Right lobe of liver (tissue), 6 donors: Measurements from ENCODE around the gene GABRB2. TPM values are rescaled to one million over a fixed set of nuclear protein-coding genes. Genes with fewer than 3 reads are reported as not detected.

Experiments
- ATAC-seq, 4 donors: fragments of 200-7000 bp; cut with Tn5 transposase; one replicate each; pipeline ENCODE4 v1.9.1; 2020; ENCODE audit warnings: mild to moderate bottlenecking in 4 of 4, moderate library complexity in 4 of 4
- DNase-seq, 3 donors: peaks; one replicate each; pipeline ENCODE4 v3.0.0-alpha.2; 2020
- H3K27ac ChIP-seq, 3 donors: fragments of 200-600 bp; one replicate each; pipeline ENCODE4 v1.8.0; 2022
- H3K27me3 ChIP-seq, 2 donors: fragments of 200-600 bp; one replicate each; pipeline ENCODE4 v1.8.0; 2022
- H3K36me3 ChIP-seq, 4 donors: fragments of 200-600 bp; sonication (generic) in 1 of 4; one replicate each; pipeline versions ENCODE4 v1.5.1 to v1.8.0; 2017 to 2022; ENCODE audit warnings: control low read depth in 1 of 4
- H3K4me1 ChIP-seq, 4 donors: fragments of 200-600 bp; sonication (generic) in 1 of 4; one replicate each; pipeline versions ENCODE4 v1.5.1 to v1.8.0; 2017 to 2022; ENCODE audit warnings: control low read depth in 1 of 4
- H3K4me3 ChIP-seq, 3 donors: fragments of 200-600 bp; one replicate each; pipeline ENCODE4 v1.8.0; 2022
- H3K9me3 ChIP-seq, 4 donors: fragments of 200-600 bp; sonication (generic) in 1 of 4; one replicate each; pipeline versions ENCODE4 v1.5.1 to v1.8.0; 2017 to 2022; ENCODE audit warnings: control low read depth in 1 of 4
- POLR2A ChIP-seq: fragments of 450-650 bp; IDR thresholded peaks from one replicate; pipeline ENCODE4 v1.6.1; 2017; ENCODE audit warnings: antibody characterized with exemption, mild to moderate bottlenecking
- WGBS: methylation state at CpG from one replicate; pipeline ENCODE4 v1.1.6; 2018; ENCODE audit warnings: low coverage, low lambda C conversion rate; ENCODE audit not compliant: insufficient coverage; ENCODE audit errors: missing lambda C conversion rate; 5-methylcytosine and 5-hydroxymethylcytosine counted together
- intact Hi-C, 2 donors: fragments of 100-400 bp; cut with DNase I; formaldehyde crosslinking; loops; one replicate each; pipeline versions ENCODE4 v1.11.2 to v1.14.1; 2022
- total RNA-seq, 6 experiments: library from RNA; depleted of rRNA in 2 of 6; stranded (reverse); fragments of >200 nt in 2 of 6; fragmentation: NEBNext Ultra II Directional in 3 of 6; extraction: Animal tissue kit (Norgen Biotek cat#: 25700) in 3 of 6; gene quantifications; one replicate each; pipeline versions ENCODE4 v1.1.0 to v1.2.4, GENCODE V29; 2016 to 2023
- TF ChIP-seq, protein P1 (sequence below), 4 donors: fragments of 200-600 bp in 3 of 4; fragments of 450-650 bp in 1 of 4; IDR thresholded peaks; one replicate each; pipeline versions ENCODE4 v1.5.1 to v1.8.0; 2016 to 2022; ENCODE audit warnings: antibody characterized with exemption in 4 of 4, mild to moderate bottlenecking in 2 of 4
- donor health status: DM: no; HTN: yes; CAD: no.
- donor health status: DM: no; HTN: no; CAD: no.
- donor health status: DM: no; HTN: no; CAD: no.
- donor health status: DM: no; HTN: yes; CAD: no.
- donor health status: DM: no; HTN: yes; CAD: no.

Gene GABRB2
- total RNA-seq, 6 experiments from 2014 or later = not detected

DNA sequence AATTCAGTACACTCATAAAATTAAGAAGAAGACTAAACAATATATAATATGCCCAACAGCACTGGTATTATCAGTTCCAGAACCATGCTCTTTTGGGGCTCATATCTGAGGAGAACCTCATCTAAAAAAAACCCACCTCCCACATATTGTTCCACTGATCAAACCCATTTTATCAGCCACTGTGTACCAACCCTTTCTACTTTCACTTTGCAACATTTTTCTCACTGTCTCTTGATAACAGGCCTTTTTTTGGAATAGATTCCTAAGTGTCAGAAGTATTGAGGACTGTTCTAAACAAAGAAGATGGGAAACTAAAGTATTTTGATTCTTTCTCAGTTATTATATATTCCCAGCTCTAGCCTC lies 173.2 kb downstream of the GABRB2 start:
- Histone ChIP-seq H3K9me3 (no peaks in the 10 kb centered on the region), H3K4me3 (no peak overlapping the region), H3K27me3 (no peaks in the 10 kb centered on the region), H3K36me3 (no peaks in the 10 kb centered on the region), H3K4me1 (no peaks in the 10 kb centered on the region), H3K27ac (no peak overlapping the region)
- no peak for TF ChIP-seq POLR2A
- TF ChIP-seq, protein P1, sequence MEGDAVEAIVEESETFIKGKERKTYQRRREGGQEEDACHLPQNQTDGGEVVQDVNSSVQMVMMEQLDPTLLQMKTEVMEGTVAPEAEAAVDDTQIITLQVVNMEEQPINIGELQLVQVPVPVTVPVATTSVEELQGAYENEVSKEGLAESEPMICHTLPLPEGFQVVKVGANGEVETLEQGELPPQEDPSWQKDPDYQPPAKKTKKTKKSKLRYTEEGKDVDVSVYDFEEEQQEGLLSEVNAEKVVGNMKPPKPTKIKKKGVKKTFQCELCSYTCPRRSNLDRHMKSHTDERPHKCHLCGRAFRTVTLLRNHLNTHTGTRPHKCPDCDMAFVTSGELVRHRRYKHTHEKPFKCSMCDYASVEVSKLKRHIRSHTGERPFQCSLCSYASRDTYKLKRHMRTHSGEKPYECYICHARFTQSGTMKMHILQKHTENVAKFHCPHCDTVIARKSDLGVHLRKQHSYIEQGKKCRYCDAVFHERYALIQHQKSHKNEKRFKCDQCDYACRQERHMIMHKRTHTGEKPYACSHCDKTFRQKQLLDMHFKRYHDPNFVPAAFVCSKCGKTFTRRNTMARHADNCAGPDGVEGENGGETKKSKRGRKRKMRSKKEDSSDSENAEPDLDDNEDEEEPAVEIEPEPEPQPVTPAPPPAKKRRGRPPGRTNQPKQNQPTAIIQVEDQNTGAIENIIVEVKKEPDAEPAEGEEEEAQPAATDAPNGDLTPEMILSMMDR (IDR thresholded peaks at IDR 0.05) = no peak
- ATAC-seq (no peak), DNase-seq (no peak)
- intact Hi-C loops = no loop called here

GRCh38 chr5:161372682-161373344 lies 173.7 kb downstream of the GABRB2 start:
- H3K27ac ChIP-seq = no peak overlapping the region
- ATAC-seq (no peak), DNase-seq (no peak)
- no peaks in the 10 kb centered on the region for H3K9me3 ChIP-seq
- no peaks in the 10 kb centered on the region for H3K36me3 ChIP-seq
- no peaks in the 10 kb centered on the region for H3K4me1 ChIP-seq
- TF ChIP-seq POLR2A = no peak
- no peak overlapping the region for H3K4me3 ChIP-seq
- intact Hi-C loops = no loop called here
- no peaks in the 10 kb centered on the region for H3K27me3 ChIP-seq
- 28% methylated on average over 2 of the region's 2 CpGs for WGBS

- ATAC-seq (no peak), DNase-seq (no peak)
- 14% methylated on average over 3 of the region's 3 CpGs for WGBS
- Histone ChIP-seq H3K27me3 (no peaks in the 10 kb centered on the region), H3K27ac (no peak overlapping the region), H3K9me3 (no peaks in the 10 kb centered on the region), H3K4me3 (no peak overlapping the region), H3K36me3 (no peaks in the 10 kb centered on the region), H3K4me1 (no peaks in the 10 kb centered on the region)
- intact Hi-C loops = no loop called here
- TF ChIP-seq, protein P1 (IDR thresholded peaks at IDR 0.05) = no peak
Observed at GRCh38 chr5:161369022-161369421, 177.5 kb downstream of the GABRB2 start.

DNA sequence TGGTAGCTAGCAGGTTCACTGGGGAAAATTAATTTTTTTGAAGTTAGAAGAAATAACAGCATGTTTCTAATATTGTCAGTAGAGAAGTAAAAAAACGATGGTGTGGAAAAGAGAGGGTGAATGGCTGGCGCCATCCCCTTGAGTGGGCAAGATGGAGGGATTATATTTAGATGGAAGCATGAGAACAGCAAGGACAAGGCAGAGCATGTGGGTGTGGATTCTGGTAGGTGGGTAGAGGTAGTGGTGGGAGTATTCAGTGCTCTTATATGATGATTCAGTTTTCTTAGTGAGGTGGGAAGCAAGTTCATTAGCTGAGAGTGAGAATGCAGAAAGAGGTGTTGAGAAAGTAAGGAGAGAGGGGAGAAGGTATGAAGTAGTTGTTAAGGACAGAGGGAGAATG lies 188.1 kb downstream of the GABRB2 start:
- no peak for ATAC-seq
- Histone ChIP-seq H3K27ac (no peak overlapping the region), H3K9me3 (no peaks in the 10 kb centered on the region), H3K4me1 (no peaks in the 10 kb centered on the region), H3K36me3 (no peaks in the 10 kb centered on the region), H3K4me3 (no peak overlapping the region), H3K27me3 (no peaks in the 10 kb centered on the region)
- WGBS = 41% methylated on average over 2 of the region's 2 CpGs
- intact Hi-C loops = no loop called here
- TF ChIP-seq, protein P1 (IDR thresholded peaks at IDR 0.05) = no peak
- no peak for TF ChIP-seq POLR2A
- no peak for DNase-seq

- TF ChIP-seq, protein P1 (IDR thresholded peaks at IDR 0.05) = no peak
- no peak overlapping the region for H3K27ac ChIP-seq
- DNase-seq (no peak), ATAC-seq (no peak)
- H3K36me3 ChIP-seq = no peaks in the 10 kb centered on the region
- WGBS = 55% methylated on average over 2 of the region's 2 CpGs
- H3K27me3 ChIP-seq = no peaks in the 10 kb centered on the region
- no peak overlapping the region for H3K4me3 ChIP-seq
- H3K4me1 ChIP-seq = no peaks in the 10 kb centered on the region
- no peaks in the 10 kb centered on the region for H3K9me3 ChIP-seq
- intact Hi-C loops = no loop called here
Observed at GRCh38 chr5:161344234-161344633, 202.3 kb downstream of the GABRB2 start.
